ENCODE results near the gene MVD. TPM values are rescaled to one million over a fixed set of nuclear protein-coding genes. Genes with fewer than 3 reads are reported as not detected.

MVD gene, protein sequence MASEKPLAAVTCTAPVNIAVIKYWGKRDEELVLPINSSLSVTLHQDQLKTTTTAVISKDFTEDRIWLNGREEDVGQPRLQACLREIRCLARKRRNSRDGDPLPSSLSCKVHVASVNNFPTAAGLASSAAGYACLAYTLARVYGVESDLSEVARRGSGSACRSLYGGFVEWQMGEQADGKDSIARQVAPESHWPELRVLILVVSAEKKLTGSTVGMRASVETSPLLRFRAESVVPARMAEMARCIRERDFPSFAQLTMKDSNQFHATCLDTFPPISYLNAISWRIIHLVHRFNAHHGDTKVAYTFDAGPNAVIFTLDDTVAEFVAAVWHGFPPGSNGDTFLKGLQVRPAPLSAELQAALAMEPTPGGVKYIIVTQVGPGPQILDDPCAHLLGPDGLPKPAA
- 95.7 and 102 TPM in 2 replicates for total RNA-seq

DNA sequence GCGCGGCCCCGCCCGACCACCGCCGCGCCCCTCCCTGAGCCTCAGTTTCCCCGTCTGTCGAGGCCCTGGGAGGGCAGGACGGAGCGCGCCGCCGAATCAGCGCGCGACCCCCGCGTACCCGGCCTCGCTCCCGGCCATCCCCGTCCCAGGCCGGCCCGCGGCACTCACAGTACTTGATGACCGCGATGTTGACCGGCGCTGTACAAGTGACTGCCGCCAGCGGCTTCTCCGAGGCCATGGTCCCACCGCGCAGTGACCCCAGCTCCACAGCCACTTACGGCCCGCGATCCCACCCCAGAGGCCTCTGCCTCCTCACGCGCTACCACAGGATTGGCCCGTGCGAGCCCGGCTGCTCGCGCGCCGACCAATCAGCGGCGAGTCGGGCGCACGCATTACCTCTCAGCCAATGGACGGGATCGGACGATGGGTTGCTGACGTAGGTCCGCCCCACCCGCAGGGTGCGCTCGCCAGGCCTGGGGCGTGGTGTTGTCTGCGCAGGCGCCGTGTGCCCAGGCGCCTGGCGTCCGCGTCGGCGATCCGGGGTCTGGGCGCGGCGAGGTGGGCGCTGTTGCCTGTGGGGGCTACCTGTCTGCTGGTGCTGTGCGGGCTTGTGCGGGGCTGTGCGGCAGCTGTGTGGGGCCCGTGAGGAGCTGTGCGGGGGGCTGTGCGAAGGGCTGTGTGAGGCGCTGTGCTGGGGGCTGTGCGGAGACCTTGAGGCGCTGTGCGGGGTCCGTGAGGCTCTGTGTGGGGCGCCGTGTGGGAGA, at the start of gene MVD:
Gene MVD (minus strand): TSS at position 249 of the 764 bp plus-strand sequence. CDS start 11 bp downstream, at position 238.
- peak; percentile 99 for DNase-seq
- Mint-ChIP-seq H3K4me3 (peak within 1 kb of the TSS; percentile 97), H3K9me3 (no peaks in the 10 kb centered on the region), H3K27me3 (no peaks in the 10 kb centered on the region), H3K27ac (peak within 1 kb of the TSS; percentile 93), H3K36me3 (ENCODE audit: low read depth) (peaks cover 24% of the 10 kb centered on the region), H3K4me1 (peaks cover 23% of the 10 kb centered on the region)
- intact Hi-C loops (cut with micrococcal nuclease) = loop anchor here (1.0 to 10.0 kb wide), 4 partner anchors 12 to 208 kb away; partner anchors contain the start of genes CYBA, SNAI3 and ZFPM1

GRCh38 chr16:88712362-88712979, 49.6 kb upstream of the MVD start:
- no peaks in the 10 kb centered on the region for H3K27me3 Mint-ChIP-seq
- H3K36me3 Mint-ChIP-seq (ENCODE audit: low read depth) = peaks cover 18% of the 10 kb centered on the region
- no peak for DNase-seq
- no peaks in the 10 kb centered on the region for H3K9me3 Mint-ChIP-seq
- peaks cover 1% of the 10 kb centered on the region for H3K4me1 Mint-ChIP-seq
- H3K27ac Mint-ChIP-seq = no peak overlapping the region
- H3K4me3 Mint-ChIP-seq = no peak overlapping the region
- intact Hi-C loops (cut with micrococcal nuclease) = no loop called here

DNA sequence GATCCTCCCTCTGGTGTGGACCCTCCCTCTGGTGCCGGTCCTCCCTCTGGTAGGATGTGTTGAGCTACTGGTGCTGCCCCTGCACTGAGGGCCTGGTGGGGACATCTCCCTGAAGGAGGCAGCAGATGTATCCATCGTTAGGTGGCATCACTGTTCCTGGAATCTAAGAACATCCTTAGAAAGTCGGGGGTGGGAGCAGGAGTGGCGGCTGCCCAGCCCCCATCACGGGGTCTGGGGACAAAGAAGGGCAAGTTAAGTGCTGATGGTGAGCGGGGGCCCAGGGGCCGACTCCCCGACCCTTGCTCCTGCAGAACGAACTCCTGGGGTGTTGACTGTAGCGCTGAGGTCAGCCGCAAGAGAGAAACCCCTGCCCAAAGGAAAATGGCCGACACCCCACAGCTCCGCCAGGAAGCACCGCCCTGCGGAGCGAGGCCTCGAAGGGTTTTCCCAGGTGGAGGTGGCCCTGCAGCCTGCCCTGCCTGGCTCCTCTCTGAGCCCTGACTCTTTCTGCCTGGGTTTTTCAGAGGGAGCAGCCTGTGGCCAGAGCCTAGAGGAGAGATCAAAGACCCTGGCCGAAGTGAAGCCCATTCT, 49.0 kb upstream of the MVD start:
- Mint-ChIP-seq H3K9me3 (no peaks in the 10 kb centered on the region), H3K4me1 (peaks cover 8% of the 10 kb centered on the region), H3K4me3 (no peak overlapping the region), H3K27me3 (no peaks in the 10 kb centered on the region), H3K36me3 (ENCODE audit: low read depth) (peaks cover 16% of the 10 kb centered on the region), H3K27ac (no peak overlapping the region)
- intact Hi-C loops (cut with micrococcal nuclease) = no loop called here
- no peak for DNase-seq

DNA sequence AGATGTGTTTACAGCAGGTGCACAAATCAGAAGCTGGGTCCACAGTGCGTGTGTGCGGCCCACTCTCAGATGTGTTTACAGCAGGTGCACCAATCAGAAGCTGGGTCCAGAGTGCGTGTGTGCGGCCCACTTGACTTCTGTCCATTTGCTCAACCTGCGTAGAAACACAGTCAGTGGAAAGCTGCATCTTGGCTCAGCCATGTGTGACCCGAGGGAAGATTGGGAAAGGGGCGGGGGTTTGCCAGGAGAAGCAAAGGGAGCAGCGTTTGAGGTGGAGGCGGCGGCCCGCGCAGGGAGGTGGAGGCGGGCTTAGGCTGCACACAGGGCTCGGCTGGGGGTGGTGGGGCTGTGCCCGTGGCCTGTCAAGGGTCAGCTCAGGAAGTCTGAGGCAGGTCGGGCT, 47.7 kb upstream of the MVD start:
- H3K27me3 Mint-ChIP-seq = no peaks in the 10 kb centered on the region
- peaks cover 8% of the 10 kb centered on the region for H3K4me1 Mint-ChIP-seq
- intact Hi-C loops (cut with micrococcal nuclease) = no loop called here
- no peak for DNase-seq
- H3K9me3 Mint-ChIP-seq = no peaks in the 10 kb centered on the region
- no peak overlapping the region for H3K4me3 Mint-ChIP-seq
- no peak overlapping the region for H3K27ac Mint-ChIP-seq
- H3K36me3 Mint-ChIP-seq (ENCODE audit: low read depth) = peaks cover 11% of the 10 kb centered on the region

DNA sequence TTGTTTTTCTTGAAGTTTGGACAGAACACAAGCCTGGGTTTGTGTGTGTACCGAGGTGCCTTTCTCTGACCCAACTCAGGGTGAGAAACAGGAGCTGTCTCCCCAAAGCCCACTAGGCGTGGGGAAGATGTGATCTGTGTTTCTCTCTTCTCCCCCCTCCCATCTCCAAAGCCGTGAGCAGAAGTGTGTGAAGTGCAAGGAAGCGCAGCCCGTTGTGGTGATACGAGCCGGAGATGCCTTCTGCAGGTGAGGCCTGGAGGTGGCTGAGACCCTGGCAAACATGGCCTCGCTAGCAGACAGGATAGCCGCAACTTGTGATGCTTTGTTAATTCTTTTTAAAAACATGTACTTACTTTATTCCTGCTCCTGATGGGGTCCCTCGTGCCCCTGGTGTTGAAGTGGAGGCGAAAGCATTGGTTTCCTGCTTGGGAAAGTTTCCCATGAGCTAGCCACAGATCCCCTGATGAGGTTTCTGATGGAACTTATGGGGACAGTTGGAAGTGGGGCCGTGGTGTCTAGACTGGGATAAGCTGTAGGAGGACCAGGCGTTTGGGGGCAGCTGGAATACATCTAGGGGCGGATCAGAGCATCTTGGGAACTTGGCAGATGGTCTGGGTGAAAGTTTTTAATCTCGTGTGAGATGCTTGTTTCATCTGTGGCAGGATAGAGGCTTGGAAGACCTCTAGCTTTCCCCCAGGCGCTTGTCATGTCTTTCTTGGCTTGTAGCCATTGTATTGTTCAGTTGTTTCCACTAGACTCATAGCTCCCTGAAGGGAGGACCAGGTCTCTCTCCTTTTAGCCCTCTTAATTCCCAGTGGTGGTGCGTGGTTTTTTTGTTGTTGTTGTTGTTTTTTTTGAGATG, 44.3 kb upstream of the MVD start:
- Mint-ChIP-seq H3K27ac (peak overlapping the region; percentile 81), H3K4me1 (peaks cover 34% of the 10 kb centered on the region), H3K36me3 (ENCODE audit: low read depth) (peaks cover 12% of the 10 kb centered on the region), H3K9me3 (no peaks in the 10 kb centered on the region), H3K4me3 (peak overlapping the region; percentile 88), H3K27me3 (no peaks in the 10 kb centered on the region)
- intact Hi-C loops (cut with micrococcal nuclease) = loop anchor here (1.0 kb wide), 2 partner anchors 30 to 137 kb away; partner anchors contain the start of gene ZC3H18
- no peak for DNase-seq

GRCh38 chr16:88706229-88706964, 43.5 kb upstream of the MVD start, which contains the start of the genes CTU2 and RNF166:
CTU2 (plus strand) TSS chr16:88706503; CDS start chr16:88706531, 28 bp downstream.
RNF166 (minus strand) TSS chr16:88706408; CDS start chr16:88706325, 83 bp downstream.
- peak within 1 kb of the TSS; percentile 87 for H3K27ac Mint-ChIP-seq
- H3K9me3 Mint-ChIP-seq = no peaks in the 10 kb centered on the region
- no peaks in the 10 kb centered on the region for H3K27me3 Mint-ChIP-seq
- peaks cover 12% of the 10 kb centered on the region for H3K36me3 Mint-ChIP-seq (ENCODE audit: low read depth)
- intact Hi-C loops (cut with micrococcal nuclease) = loop anchor here (1.0 kb wide), 2 partner anchors 31 to 136 kb away; partner anchors contain the start of gene ZC3H18
- peak within 1 kb of the TSS; percentile 88 for H3K4me3 Mint-ChIP-seq
- peak; percentile 98 for DNase-seq
- H3K4me1 Mint-ChIP-seq = peaks cover 37% of the 10 kb centered on the region

DNA sequence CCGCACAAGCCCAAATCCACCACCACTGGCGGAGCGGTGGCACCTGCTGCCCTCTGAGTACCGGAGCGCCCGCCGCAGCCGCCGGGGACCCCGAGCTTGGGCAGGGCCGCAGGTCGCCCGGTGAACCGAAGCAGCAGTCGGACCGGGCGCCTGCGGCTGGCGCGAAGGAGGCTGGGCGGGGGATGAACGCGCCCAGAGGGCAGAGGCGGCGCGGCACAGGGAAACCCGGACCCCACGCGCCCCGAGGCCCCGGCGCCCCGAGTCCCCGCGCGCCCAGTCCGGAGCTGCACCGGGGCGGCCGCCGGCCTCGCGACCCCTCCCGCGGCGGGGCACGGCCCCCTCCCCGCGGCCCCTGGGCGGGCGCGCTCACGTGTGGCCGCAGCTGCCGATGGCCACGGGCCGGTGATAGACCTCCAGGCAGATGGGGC, 42.9 kb upstream of the MVD start:
- H3K27me3 Mint-ChIP-seq = no peaks in the 10 kb centered on the region
- H3K4me1 Mint-ChIP-seq = peaks cover 40% of the 10 kb centered on the region
- peak; percentile 78 for DNase-seq
- peak overlapping the region; percentile 81 for H3K4me3 Mint-ChIP-seq
- H3K9me3 Mint-ChIP-seq = no peaks in the 10 kb centered on the region
- H3K36me3 Mint-ChIP-seq (ENCODE audit: low read depth) = peaks cover 15% of the 10 kb centered on the region
- H3K27ac Mint-ChIP-seq = peak overlapping the region; percentile 87
- intact Hi-C loops (cut with micrococcal nuclease) = loop anchor here (1.0 to 2.0 kb wide), 3 partner anchors 31 to 136 kb away; partner anchors contain the start of gene ZC3H18

DNA sequence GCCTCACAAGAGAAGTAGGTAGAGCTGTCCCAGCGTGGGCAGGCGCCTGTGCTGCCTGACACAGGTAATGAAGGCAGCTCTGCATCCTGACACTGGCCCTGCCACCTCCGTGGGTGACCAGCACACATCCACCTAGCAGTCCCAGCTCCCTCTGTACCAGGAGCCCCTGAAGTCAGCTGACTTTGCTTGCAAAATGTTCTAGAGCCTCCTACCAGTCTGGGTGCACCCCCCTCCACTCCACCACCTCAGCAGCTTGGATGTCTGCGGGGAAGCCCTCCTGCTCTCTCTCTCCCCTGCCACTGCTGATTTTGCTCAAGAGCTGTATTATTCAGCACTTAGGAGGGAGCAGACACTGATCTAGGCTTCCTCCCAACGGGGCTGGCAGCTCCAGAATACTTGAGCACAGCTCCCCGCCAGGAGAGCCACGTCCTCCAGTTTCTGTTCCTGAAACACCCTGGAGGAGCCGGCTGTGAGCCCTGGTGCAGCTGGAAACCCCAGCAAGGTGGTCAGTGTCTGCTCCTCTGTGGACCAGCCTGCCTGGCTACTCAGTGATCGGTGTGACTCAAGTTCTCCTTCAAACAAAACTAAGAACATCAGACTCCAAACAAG, 42.3 kb upstream of the MVD start:
- Mint-ChIP-seq H3K36me3 (ENCODE audit: low read depth) (peaks cover 17% of the 10 kb centered on the region), H3K27ac (peak overlapping the region; percentile 87), H3K27me3 (no peaks in the 10 kb centered on the region), H3K9me3 (no peaks in the 10 kb centered on the region), H3K4me3 (peak overlapping the region; percentile 81), H3K4me1 (peaks cover 44% of the 10 kb centered on the region)
- peak; percentile 76 for DNase-seq
- intact Hi-C loops (cut with micrococcal nuclease) = loop anchor here (2.0 kb wide), 1 partner anchor 78 kb away; no protein-coding TSS in a partner anchor

DNA sequence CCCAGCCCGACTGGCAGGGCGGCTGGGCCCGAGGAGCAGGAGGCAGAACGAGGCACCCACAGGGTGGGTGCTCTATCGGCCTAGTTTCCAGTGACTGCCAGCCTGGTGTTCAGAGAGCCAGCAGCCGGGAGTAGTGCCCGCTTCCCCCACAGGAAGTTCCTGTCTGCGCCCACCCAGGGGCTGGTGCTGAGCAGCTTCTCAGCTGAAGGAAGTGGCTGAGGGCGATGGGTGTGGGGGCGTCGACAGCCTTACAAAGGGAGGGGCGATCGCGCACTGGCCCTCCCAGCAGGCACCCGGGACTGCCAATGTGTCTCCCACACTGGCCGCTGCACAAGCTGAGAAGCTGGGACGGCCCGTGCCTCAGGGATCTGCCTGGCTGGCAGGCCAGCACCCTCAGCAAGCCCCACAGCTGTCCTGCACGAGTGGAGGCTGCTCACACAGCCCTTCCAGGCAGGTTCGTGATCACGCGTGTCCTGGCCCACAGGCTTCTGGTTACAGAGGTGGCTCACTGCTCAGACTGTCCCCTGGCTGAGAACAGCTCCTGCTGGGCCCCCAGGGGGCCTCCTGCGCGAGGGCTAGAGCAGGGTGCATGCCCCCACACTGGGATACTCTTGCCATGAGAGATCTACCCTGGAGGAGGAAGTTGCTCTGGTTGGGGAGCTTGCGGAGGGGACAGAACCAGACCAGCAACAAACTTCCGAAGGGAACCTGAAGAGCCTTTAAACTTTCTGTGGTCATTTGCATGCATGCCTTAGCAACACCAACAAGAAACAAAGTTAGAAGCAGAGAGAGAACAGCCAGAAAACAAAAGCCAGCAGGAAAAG, 40.8 kb upstream of the MVD start:
- intact Hi-C loops (cut with micrococcal nuclease) = loop anchor here (1.0 to 5.0 kb wide), 3 partner anchors 17 to 79 kb away; partner anchors contain the start of genes IL17C and SNAI3
- no peaks in the 10 kb centered on the region for H3K9me3 Mint-ChIP-seq
- H3K4me1 Mint-ChIP-seq = peaks cover 52% of the 10 kb centered on the region
- H3K27ac Mint-ChIP-seq = peak overlapping the region; percentile 95
- peaks cover 21% of the 10 kb centered on the region for H3K36me3 Mint-ChIP-seq (ENCODE audit: low read depth)
- peak overlapping the region; percentile 81 for H3K4me3 Mint-ChIP-seq
- peak; percentile 91 for DNase-seq
- H3K27me3 Mint-ChIP-seq = no peaks in the 10 kb centered on the region

- H3K4me3 Mint-ChIP-seq = peak overlapping the region; percentile 81
- H3K27ac Mint-ChIP-seq = peak overlapping the region; percentile 95
- no peaks in the 10 kb centered on the region for H3K27me3 Mint-ChIP-seq
- intact Hi-C loops (cut with micrococcal nuclease) = loop anchor here (1.0 to 5.0 kb wide), 2 partner anchors 16 to 65 kb away; partner anchors contain the start of genes IL17C and SNAI3
- no peaks in the 10 kb centered on the region for H3K9me3 Mint-ChIP-seq
- peaks cover 27% of the 10 kb centered on the region for H3K36me3 Mint-ChIP-seq (ENCODE audit: low read depth)
- H3K4me1 Mint-ChIP-seq = peaks cover 56% of the 10 kb centered on the region
- DNase-seq = peak; percentile 72
Observed at GRCh38 chr16:88702371-88703210, 39.7 kb upstream of the MVD start.
